PFSK-1 (cell line): ENCODE measurements around the gene CTRB1.

ENCODE experiments used
- POLR2AphosphoS5 ChIP-seq: IDR thresholded peaks from 2 replicates; pipeline ENCODE4 v1.6.1; 2012; ENCODE audit warnings: low read depth, mild to moderate bottlenecking, control low read depth, low read length, moderate library complexity
- REST ChIP-seq, 2 experiments: IDR thresholded peaks; 2 replicates each; pipeline versions ENCODE4 v1.6.1 to v1.8.0; 2011 to 2012; ENCODE audit warnings: low read depth in 2 of 2, low read length in 2 of 2, control low read depth in 1 of 2, inconsistent platforms in 1 of 2, mild to moderate bottlenecking in 1 of 2, moderate library complexity in 1 of 2; ENCODE audit not compliant: insufficient read depth in 1 of 2
- SIN3A ChIP-seq: IDR thresholded peaks from 2 replicates; pipeline ENCODE4 v1.6.1; 2012; ENCODE audit warnings: mild to moderate bottlenecking, low read length, moderate library complexity, borderline replicate concordance; ENCODE audit not compliant: insufficient read depth
- TAF1 ChIP-seq: IDR thresholded peaks from 2 replicates; pipeline ENCODE4 v1.6.1; 2012; ENCODE audit warnings: low read length, control low read depth, borderline replicate concordance; ENCODE audit not compliant: insufficient read depth

GRCh38 chr16:75238853-75239541 lies 20.2 kb downstream of the CTRB1 start:
- TF ChIP-seq POLR2AphosphoS5 (no peak), SIN3A (no peak), REST (IDR thresholded peaks at IDR 0.05; ENCODE audit: insufficient read depth in 1 of 2, low read depth in 2 of 2, low read length in 2 of 2) (no peak), TAF1 (no peak)
